ENCODE measurements around the gene CARNS1. TPM values are rescaled to one million over a fixed set of nuclear protein-coding genes. Genes with fewer than 3 reads are reported as not detected.

Gene CARNS1
- total and polyA plus RNA-seq, 2 of the 13 experiments (the other 11 are each of a cell fraction or from before 2014, with no cell fraction given), result not detected

GRCh38 chr11:67472882-67473281 lies 57.4 kb downstream of the CARNS1 start:
- no peaks in the 10 kb centered on the region for H3K36me3 ChIP-seq (replicated peaks in 1 of 2; ENCODE audit: control insufficient read depth in 1 of 2, insufficient read depth in 2 of 2, low read length in 2 of 2)
- H3K9me3 ChIP-seq (ENCODE audit: low read length), result no peaks in the 10 kb centered on the region
- H3K79me2 ChIP-seq (ENCODE audit: insufficient read depth, low read length), result no peaks in the 10 kb centered on the region
- no peak overlapping the region for H3K4me3 ChIP-seq (replicated peaks in 1 of 3; ENCODE audit: insufficient read depth in 1 of 3, low read depth in 2 of 3, low read length in 3 of 3)
- peak overlapping the region; percentile 33; the same call in 1 of the 2 replicates for H3K4me2 ChIP-seq (ENCODE audit: low read depth, low read length)
- intact Hi-C loops (cut with micrococcal nuclease; ENCODE audit: unreplicated experiment), result no loop called here
- in situ Hi-C loops (cut with HindIII; ENCODE audit: extremely low pct_ligation_motif_present, low pct_unique_long_range_greater_than_20kb), result no loop called here
- no peaks in the 10 kb centered on the region for H3K27me3 ChIP-seq (ENCODE audit: control insufficient read depth in 1 of 2, insufficient read depth in 2 of 2, low read length in 2 of 2)
- WGBS (ENCODE audit: low lambda C conversion rate), result 26% methylated on average over 7 of the region's 7 CpGs
- peaks cover 65% of the 10 kb centered on the region for H3K4me1 ChIP-seq (ENCODE audit: insufficient read depth, low read length)
- BruUV-seq (replicated peaks), result no TSS peak
- CTCF ChIA-PET (ENCODE audit: low intra/inter-chr PET ratio, low total read pairs), result no interaction called here
- H3K9ac ChIP-seq (ENCODE audit: insufficient read depth, low read depth, low read length), result no peak overlapping the region
- FAIRE-seq (no peak), ATAC-seq (no peak), DNase-seq (ENCODE audit: low spot score) (no peak)
- TF ChIP-seq, protein P1, sequence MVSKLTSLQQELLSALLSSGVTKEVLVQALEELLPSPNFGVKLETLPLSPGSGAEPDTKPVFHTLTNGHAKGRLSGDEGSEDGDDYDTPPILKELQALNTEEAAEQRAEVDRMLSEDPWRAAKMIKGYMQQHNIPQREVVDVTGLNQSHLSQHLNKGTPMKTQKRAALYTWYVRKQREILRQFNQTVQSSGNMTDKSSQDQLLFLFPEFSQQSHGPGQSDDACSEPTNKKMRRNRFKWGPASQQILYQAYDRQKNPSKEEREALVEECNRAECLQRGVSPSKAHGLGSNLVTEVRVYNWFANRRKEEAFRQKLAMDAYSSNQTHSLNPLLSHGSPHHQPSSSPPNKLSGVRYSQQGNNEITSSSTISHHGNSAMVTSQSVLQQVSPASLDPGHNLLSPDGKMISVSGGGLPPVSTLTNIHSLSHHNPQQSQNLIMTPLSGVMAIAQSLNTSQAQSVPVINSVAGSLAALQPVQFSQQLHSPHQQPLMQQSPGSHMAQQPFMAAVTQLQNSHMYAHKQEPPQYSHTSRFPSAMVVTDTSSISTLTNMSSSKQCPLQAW (CRISPR knock-in tag; IDR thresholded peaks at IDR 0.05), result no peak
- peak; percentile 83 for TF ChIP-seq RFX3 (CRISPR knock-in tag; IDR thresholded peaks at IDR 0.05)
- peak; percentile 62 for TF ChIP-seq RFX1 (IDR thresholded peaks at IDR 0.05)
- H2AFZ ChIP-seq (ENCODE audit: low read length), result no peak overlapping the region
- POLR2A ChIA-PET, result no interaction called here
- no peak overlapping the region for H3K27ac ChIP-seq (ENCODE audit: extremely low read length, insufficient read depth, low read length)
- H4K20me1 ChIP-seq (ENCODE audit: insufficient read depth, low read length), result no peaks in the 10 kb centered on the region

Small RNA genes within 50 kb of the gene (small RNA-seq; reads per million reads assigned to genes)
- gene RNU6-1238P (ENCODE audit: insufficient read depth in 2 of 3, insufficient read length in 3 of 3, low read depth in 2 of 3, low replicate concordance in 1 of 3), result 0 reads per million in 3 experiments

Other genes starting within 250 kb of the CARNS1 start
- gene GRK2, start 149.2 kb upstream of the CARNS1 start, total RNA-seq (2016; rRNA removed; fragmentation: Illumina TruSeq; extraction: Trizol), result 26.3 and 31.3 TPM in 2 replicates
- gene GRK2, start 149.2 kb upstream of the CARNS1 start, polyA plus RNA-seq (2011; rRNA removed), result 42.4 and 66.8 TPM in 2 replicates
- 4.8 and 18.6 TPM in 2 replicates for gene ANKRD13D, start 126.4 kb upstream of the CARNS1 start, total RNA-seq (2016; rRNA removed; fragmentation: Illumina TruSeq; extraction: Trizol)
- gene ANKRD13D, start 126.4 kb upstream of the CARNS1 start, polyA plus RNA-seq (2011; rRNA removed), result 27.3 and 35.5 TPM in 2 replicates
- 7.5 and 12.4 TPM in 2 replicates for gene SSH3, start 112.1 kb upstream of the CARNS1 start, total RNA-seq (2016; rRNA removed; fragmentation: Illumina TruSeq; extraction: Trizol)
- gene SSH3, start 112.1 kb upstream of the CARNS1 start, polyA plus RNA-seq (2011; rRNA removed), result 18.6 and 18.8 TPM in 2 replicates
- gene POLD4, start 62.1 kb upstream of the CARNS1 start, total RNA-seq (2016; rRNA removed; fragmentation: Illumina TruSeq; extraction: Trizol), result 10.5 and 10.9 TPM in 2 replicates
- gene POLD4, start 62.1 kb upstream of the CARNS1 start, polyA plus RNA-seq (2011; rRNA removed), result 27.4 and 35.1 TPM in 2 replicates
- gene CLCF1, start 42.1 kb upstream of the CARNS1 start, total RNA-seq (2016; rRNA removed; fragmentation: Illumina TruSeq; extraction: Trizol), result 0.48 and 0.49 TPM in 2 replicates
- 0.78 and 0.80 TPM in 2 replicates for gene CLCF1, start 42.1 kb upstream of the CARNS1 start, polyA plus RNA-seq (2011; rRNA removed)
- 6.1 and 10.1 TPM in 2 replicates for gene RAD9A, start 23.7 kb upstream of the CARNS1 start, total RNA-seq (2016; rRNA removed; fragmentation: Illumina TruSeq; extraction: Trizol)
- gene RAD9A, start 23.7 kb upstream of the CARNS1 start, polyA plus RNA-seq (2011; rRNA removed), result 14.7 and 15.7 TPM in 2 replicates
- 170 and 188 TPM in 2 replicates for gene PPP1CA, start 13.8 kb upstream of the CARNS1 start, total RNA-seq (2016; rRNA removed; fragmentation: Illumina TruSeq; extraction: Trizol)
- gene PPP1CA, start 13.8 kb upstream of the CARNS1 start, polyA plus RNA-seq (2011; rRNA removed), result 149 and 173 TPM in 2 replicates
- gene TBC1D10C, start 11.6 kb upstream of the CARNS1 start, total RNA-seq (2016; rRNA removed; fragmentation: Illumina TruSeq; extraction: Trizol), result 0.81 and 1.0 TPM in 2 replicates
- gene TBC1D10C, start 11.6 kb upstream of the CARNS1 start, polyA plus RNA-seq (2011; rRNA removed), result 1.8 and 2.8 TPM in 2 replicates
- 35.3 and 54.8 TPM in 2 replicates for gene RPS6KB2, start 12.8 kb downstream of the CARNS1 start, total RNA-seq (2016; rRNA removed; fragmentation: Illumina TruSeq; extraction: Trizol)
- 52.9 and 59.2 TPM in 2 replicates for gene RPS6KB2, start 12.8 kb downstream of the CARNS1 start, polyA plus RNA-seq (2011; rRNA removed)
- 0.46 and 0.60 TPM in 2 replicates for gene PTPRCAP, start 22.0 kb downstream of the CARNS1 start, total RNA-seq (2016; rRNA removed; fragmentation: Illumina TruSeq; extraction: Trizol)
- gene PTPRCAP, start 22.0 kb downstream of the CARNS1 start, polyA plus RNA-seq (2011; rRNA removed), result 0.56 and 0.70 TPM in 2 replicates
- 32.2 and 32.9 TPM in 2 replicates for gene CORO1B, start 27.8 kb downstream of the CARNS1 start, total RNA-seq (2016; rRNA removed; fragmentation: Illumina TruSeq; extraction: Trizol)
- gene CORO1B, start 27.8 kb downstream of the CARNS1 start, polyA plus RNA-seq (2011; rRNA removed), result 33.8 and 48.8 TPM in 2 replicates
- not detected in 2 replicates for gene GPR152, start 37.1 kb downstream of the CARNS1 start, total RNA-seq (2016; rRNA removed; fragmentation: Illumina TruSeq; extraction: Trizol)
- gene GPR152, start 37.1 kb downstream of the CARNS1 start, polyA plus RNA-seq (2011; rRNA removed), result not detected in 2 replicates
- not detected in 2 replicates for gene CABP4, start 39.7 kb downstream of the CARNS1 start, total RNA-seq (2016; rRNA removed; fragmentation: Illumina TruSeq; extraction: Trizol)
- not detected in 2 replicates for gene CABP4, start 39.7 kb downstream of the CARNS1 start, polyA plus RNA-seq (2011; rRNA removed)
- 5.1 and 6.9 TPM in 2 replicates for gene TMEM134, start 53.6 kb downstream of the CARNS1 start, total RNA-seq (2016; rRNA removed; fragmentation: Illumina TruSeq; extraction: Trizol)
- 26.9 and 36.5 TPM in 2 replicates for gene TMEM134, start 53.6 kb downstream of the CARNS1 start, polyA plus RNA-seq (2011; rRNA removed)
- 51.8 and 54.7 TPM in 2 replicates for gene AIP, start 67.3 kb downstream of the CARNS1 start, total RNA-seq (2016; rRNA removed; fragmentation: Illumina TruSeq; extraction: Trizol)
- 110 and 113 TPM in 2 replicates for gene AIP, start 67.3 kb downstream of the CARNS1 start, polyA plus RNA-seq (2011; rRNA removed)
- gene PITPNM1, start 89.7 kb downstream of the CARNS1 start, total RNA-seq (2016; rRNA removed; fragmentation: Illumina TruSeq; extraction: Trizol), result 7.7 and 8.5 TPM in 2 replicates
- gene PITPNM1, start 89.7 kb downstream of the CARNS1 start, polyA plus RNA-seq (2011; rRNA removed), result 8.2 and 9.4 TPM in 2 replicates
- 19.7 and 23.2 TPM in 2 replicates for gene CDK2AP2, start 92.5 kb downstream of the CARNS1 start, total RNA-seq (2016; rRNA removed; fragmentation: Illumina TruSeq; extraction: Trizol)
- gene CDK2AP2, start 92.5 kb downstream of the CARNS1 start, polyA plus RNA-seq (2011; rRNA removed), result 15.0 and 15.2 TPM in 2 replicates
- gene CABP2, start 107.8 kb downstream of the CARNS1 start, total RNA-seq (2016; rRNA removed; fragmentation: Illumina TruSeq; extraction: Trizol), result not detected in 2 replicates
- gene CABP2, start 107.8 kb downstream of the CARNS1 start, polyA plus RNA-seq (2011; rRNA removed), result not detected in 2 replicates
- not detected in 2 replicates for gene GSTP1, start 168.1 kb downstream of the CARNS1 start, total RNA-seq (2016; rRNA removed; fragmentation: Illumina TruSeq; extraction: Trizol)
- 0.33 TPM in 1 of 2 replicates, not detected in the other for gene GSTP1, start 168.1 kb downstream of the CARNS1 start, polyA plus RNA-seq (2011; rRNA removed)
- gene NDUFV1, start 191.3 kb downstream of the CARNS1 start, total RNA-seq (2016; rRNA removed; fragmentation: Illumina TruSeq; extraction: Trizol), result 137 and 140 TPM in 2 replicates
- 88.9 and 92.4 TPM in 2 replicates for gene NDUFV1, start 191.3 kb downstream of the CARNS1 start, polyA plus RNA-seq (2011; rRNA removed)
- gene NUDT8, start 214.3 kb downstream of the CARNS1 start, total RNA-seq (2016; rRNA removed; fragmentation: Illumina TruSeq; extraction: Trizol), result 18.0 and 25.8 TPM in 2 replicates
- gene NUDT8, start 214.3 kb downstream of the CARNS1 start, polyA plus RNA-seq (2011; rRNA removed), result 6.7 and 7.8 TPM in 2 replicates
- 0.17 and 0.27 TPM in 2 replicates for gene TBX10, start 224.1 kb downstream of the CARNS1 start, total RNA-seq (2016; rRNA removed; fragmentation: Illumina TruSeq; extraction: Trizol)
- 1.7 and 3.1 TPM in 2 replicates for gene TBX10, start 224.1 kb downstream of the CARNS1 start, polyA plus RNA-seq (2011; rRNA removed)
- gene ACY3, start 235.1 kb downstream of the CARNS1 start, total RNA-seq (2016; rRNA removed; fragmentation: Illumina TruSeq; extraction: Trizol), result 3.3 and 3.4 TPM in 2 replicates
- 3.7 and 7.6 TPM in 2 replicates for gene ACY3, start 235.1 kb downstream of the CARNS1 start, polyA plus RNA-seq (2011; rRNA removed)